Heart left ventricle (tissue), 16 donors: ENCODE results near the gene EPHA1. TPM values are rescaled to one million over a fixed set of nuclear protein-coding genes. Genes with fewer than 3 reads are reported as not detected.
A peak's percentile ranks its signal among the peaks of the same experiment; 100 is the strongest.

Experiments
- ATAC-seq, 4 donors: fragments of 200-7000 bp; cut with Tn5 transposase; one replicate each; pipeline ENCODE4 v1.9.1; 2020 to 2022; ENCODE audit warnings: moderate library complexity in 4 of 4, mild to moderate bottlenecking in 3 of 4, moderate number of reproducible peaks in 1 of 4
- DNase-seq, 5 donors: peaks; one replicate each; pipeline ENCODE4 v3.0.0-alpha.2; 2020
- H3K27ac ChIP-seq, 12 donors: fragments of 200-600 bp; sonication (generic) in 4 of 12; one replicate each; pipeline versions ENCODE4 v1.5.0 to v1.8.0; 2016 to 2022; ENCODE audit warnings: mild to moderate bottlenecking in 2 of 12
- H3K27me3 ChIP-seq, 9 donors: fragments of 200-600 bp; sonication (generic) in 2 of 9; one replicate each; pipeline versions ENCODE4 v1.5.1 to v1.8.0; 2016 to 2022; ENCODE audit warnings: mild to moderate bottlenecking in 3 of 9
- H3K36me3 ChIP-seq, 9 donors: fragments of 200-600 bp; sonication (generic) in 2 of 9; one replicate each; pipeline versions ENCODE4 v1.5.0 to v1.8.0; 2018 to 2022; ENCODE audit warnings: mild to moderate bottlenecking in 2 of 9
- H3K4me1 ChIP-seq, 12 donors: fragments of 200-600 bp; sonication (generic) in 4 of 12; one replicate each; pipeline versions ENCODE4 v1.5.0 to v1.8.0; 2016 to 2022; ENCODE audit warnings: mild to moderate bottlenecking in 3 of 12
- H3K4me3 ChIP-seq, 12 donors: fragments of 200-600 bp; sonication (generic) in 4 of 12; one replicate each; pipeline versions ENCODE4 v1.5.0 to v1.8.0; 2017 to 2022; ENCODE audit warnings: mild to moderate bottlenecking in 9 of 12, moderate library complexity in 4 of 12
- H3K9me3 ChIP-seq, 12 donors: fragments of 200-600 bp; sonication (generic) in 4 of 12; one replicate each; pipeline versions ENCODE4 v1.5.0 to v1.8.0; 2016 to 2022; ENCODE audit warnings: mild to moderate bottlenecking in 1 of 12
- CTCF ChIP-seq, 12 donors: fragments of 200-600 bp; sonication (generic) in 4 of 12; IDR thresholded peaks; one replicate each; pipeline versions ENCODE4 v1.5.0 to v1.8.0; 2018 to 2022; ENCODE audit warnings: antibody characterized with exemption in 12 of 12, mild to moderate bottlenecking in 5 of 12
- POLR2A ChIP-seq, 2 donors: fragments of 450-650 bp; IDR thresholded peaks; one replicate each; pipeline ENCODE4 v1.6.1; 2017; ENCODE audit warnings: antibody characterized with exemption in 2 of 2, mild to moderate bottlenecking in 2 of 2, moderate library complexity in 2 of 2
- WGBS, 4 donors: extraction: QIAGEN DNeasy Blood & Tissue Kit in 2 of 4; methylation state at CpG; one replicate each; pipeline versions ENCODE4 v1.1.5 to v1.1.7; 2013 to 2018; 5-methylcytosine and 5-hydroxymethylcytosine counted together
- intact Hi-C, 10 donors: fragments of 100-400 bp; cut with DNase I; formaldehyde crosslinking; loops; one replicate each; pipeline versions ENCODE4 v1.11.1 to v1.14.2; 2022
- polyA plus RNA-seq, 2 donors: library from polyadenylated mRNA; stranded (reverse); fragments of 200-250 nt; gene quantifications; one replicate each; pipeline ENCODE4 v1.2.3, GENCODE V29; 2013
- total RNA-seq, 9 donors: library from RNA; depleted of rRNA in 2 of 9; stranded (reverse); fragments of >200 nt in 2 of 9; fragmentation: NEBNext Ultra II Directional in 3 of 9; extraction: Animal tissue kit (Norgen Biotek cat#: 25700) in 3 of 9; gene quantifications; one replicate each; pipeline versions ENCODE4 v1.1.0 to v1.2.4, GENCODE V29; 2016 to 2023
- donor health status: ischemic (EF 13 %, LVEDD 7.1; RV severe dilation, severe dysfunction).
- donor health status: healthy with polysubstance abuse.
- donor health status: DM: no; HTN: yes; CAD: no.
- donor health status: DM: no; HTN: no; CAD: no.
- donor health status: ischemic (EF 25% LVEDD 6.9; RV normal size, moderate dysfunction).
- donor health status: ischemic (EF 25% LVEDD 5.7; RV mildly dilated, moderate dysfunction).
- donor health status: healthy.
- donor health status: DM: yes; HTN: yes; CAD: no.
- donor health status: ischemic (EF 35%, LVEDD 5.7; RV mildly dilated, moderate dysfunction).
- donor health status: nonischemic (EF 11% LVEDD 7.7; RV severe dilation, severe dysfunction).
- donor health status: DM: yes; HTN: yes; CAD: no.
- donor health status: PGD.
- donor health status: ischemic (EF 29% LVEDD 5.4; RV normal size, mild dysfunction).
- donor health status: nonischemic (EF 23%, LVEDD 6.1; RV moderate dilation, normal function).

EPHA1 gene
- total and polyA plus RNA-seq, 11 donors: 0.04 to 0.51 (median 0.27) TPM; not detected in 7

- Histone ChIP-seq H3K4me3 (peak overlapping the region in 11 of 12 donors; percentile 16 to 70 (median 52)), H3K36me3 (no peaks in the 10 kb centered on the region), H3K27ac (no peak overlapping the region), H3K9me3 (no peaks in the 10 kb centered on the region), H3K4me1 (peaks cover 0 to 18% (median 4%) of the 10 kb centered on the region in 12 donors), H3K27me3 (peaks cover 5 to 55% (median 32%) of the 10 kb centered on the region in 9 donors)
- TF ChIP-seq CTCF (IDR thresholded peaks at IDR 0.05) (no peak), POLR2A (IDR thresholded peaks at IDR 0.05) (no peak)
- ATAC-seq: no peak
- DNase-seq: no peak
- 32 to 56% (median 42%) methylated on average over 15 to 19 of the region's 19 CpGs for WGBS, 4 donors
- intact Hi-C loops: loop anchor here in 3 of 10 donors (5.0 to 10.0 kb wide), 2 partner anchors 46 to 52 kb away; partner anchors contain the start of gene CLCN1 (in 1 of the 3)
Observed at GRCh38 chr7:143363016-143363937, 45.4 kb downstream of the EPHA1 start.

- Histone ChIP-seq H3K4me1 (peaks cover 0 to 18% (median 4%) of the 10 kb centered on the region in 12 donors), H3K4me3 (peak within 1 kb of the TSS; percentile 11 to 70 (median 51)), H3K9me3 (no peaks in the 10 kb centered on the region), H3K27me3 (peaks cover 5 to 55% (median 32%) of the 10 kb centered on the region in 9 donors), H3K27ac (peak within 1 kb of the TSS in 1 of 12 donors; percentile 25), H3K36me3 (no peaks in the 10 kb centered on the region)
- DNase-seq (no peak), ATAC-seq (peak in 2 of 4 donors; percentile 42)
- TF ChIP-seq POLR2A (IDR thresholded peaks at IDR 0.05): no peak
- WGBS, 4 donors: 1 to 2% (median 1%) methylated on average over 42 to 112 of the region's 112 CpGs
- intact Hi-C loops: loop anchor here in 3 of 10 donors (5.0 to 10.0 kb wide), 2 partner anchors 45 to 52 kb away; partner anchors contain the start of gene CLCN1 (in 1 of the 3)
Observed at GRCh38 chr7:143362131-143363015, 46.3 kb downstream of the EPHA1 start, which contains the start of gene FAM131B. Gene FAM131B, minus strand, starts transcription at chr7:143362713. Its CDS starts 110 bp downstream, at chr7:143362603.

- ATAC-seq (no peak), DNase-seq (no peak)
- 2 to 4% (median 4%) methylated on average over 34 to 46 of the region's 46 CpGs for WGBS, 4 donors
- Histone ChIP-seq H3K27ac (no peak overlapping the region), H3K9me3 (no peaks in the 10 kb centered on the region), H3K4me1 (peaks cover 0 to 18% (median 4%) of the 10 kb centered on the region in 12 donors), H3K27me3 (peaks cover 5 to 55% (median 32%) of the 10 kb centered on the region in 9 donors), H3K36me3 (no peaks in the 10 kb centered on the region), H3K4me3 (peak overlapping the region; percentile 11 to 70 (median 51))
- TF ChIP-seq POLR2A (IDR thresholded peaks at IDR 0.05) (no peak), CTCF (IDR thresholded peaks at IDR 0.05) (no peak)
- intact Hi-C loops: loop anchor here in 3 of 10 donors (5.0 to 10.0 kb wide), 2 partner anchors 44 to 53 kb away; partner anchors contain the start of gene CLCN1 (in 1 of the 3)
Observed at GRCh38 chr7:143361552-143362130, 47.0 kb downstream of the EPHA1 start.
